ENCODE measurements around the gene CA5B.
"Not testable (repeated sequence)": the region's sequence is repeated elsewhere in the genome, so short reads cannot be mapped to it uniquely, and the experiment has no call there.

CA5B gene

DNA sequence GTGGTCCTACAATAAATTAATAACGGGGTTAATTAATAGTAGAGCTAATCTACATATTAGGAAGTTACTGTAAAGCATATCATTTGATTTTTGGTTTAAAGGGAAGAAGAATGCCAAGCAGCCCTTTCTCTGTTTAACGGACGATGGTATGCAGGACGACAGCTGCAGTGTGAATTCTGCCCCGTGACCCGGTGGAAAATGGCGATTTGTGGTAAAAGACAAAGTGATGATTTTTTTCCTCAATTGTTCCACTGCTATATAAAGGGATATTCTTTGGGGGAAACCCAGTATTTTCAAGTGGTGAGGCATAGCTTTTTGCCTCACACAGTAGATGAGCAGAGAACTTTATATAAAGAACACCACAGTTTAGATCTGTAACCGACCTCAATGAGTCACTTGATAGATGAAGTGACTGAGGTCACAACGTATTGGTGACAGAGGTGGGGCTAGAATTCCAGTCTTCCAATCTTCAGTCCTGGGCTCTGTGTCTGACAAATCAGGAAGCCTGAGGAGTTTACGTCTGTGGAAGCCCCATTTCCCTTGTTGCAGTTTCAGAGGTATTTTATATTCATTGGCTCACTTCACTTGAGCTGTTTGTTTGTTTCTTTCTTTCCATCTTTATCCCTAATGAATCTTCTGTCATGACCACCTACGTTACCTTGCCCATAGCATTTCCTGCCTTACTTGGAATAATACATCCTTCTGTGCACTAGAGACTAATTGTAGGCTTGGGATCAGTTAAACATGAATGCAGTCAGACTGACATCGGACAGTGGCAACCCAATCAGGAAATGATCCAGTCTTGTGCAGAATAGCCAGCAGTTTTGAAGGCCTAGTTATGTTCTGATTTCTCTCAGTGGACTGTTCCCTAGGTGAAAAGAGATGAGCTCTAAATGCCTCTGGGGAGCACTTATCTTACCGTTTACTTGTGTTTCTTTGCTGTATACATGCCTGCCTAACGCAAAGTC lies 82.3 kb downstream of the CA5B start:
- TF ChIP-seq ZFX (IDR thresholded peaks at IDR 0.05) (no peak), CTCF (conservative IDR thresholded peaks at IDR 0.05) (no peak)

GRCh38 chrX:15822922-15823321 lies 84.9 kb downstream of the CA5B start:
- TF ChIP-seq ZFX (IDR thresholded peaks at IDR 0.05), result no peak
- no peak for TF ChIP-seq CTCF (conservative IDR thresholded peaks at IDR 0.05)
- H3K27ac ChIP-seq, result no peak overlapping the region

More for the DNA sequence above, 82.3 kb downstream of the CA5B start:
- no peak overlapping the region for H3K27ac ChIP-seq

- H3K27ac ChIP-seq, result no peak overlapping the region
- TF ChIP-seq CTCF (conservative IDR thresholded peaks at IDR 0.05), result no peak
- no peak for TF ChIP-seq ZFX (IDR thresholded peaks at IDR 0.05)
Measured at GRCh38 chrX:15825936-15826335, 87.9 kb downstream of the CA5B start.

DNA sequence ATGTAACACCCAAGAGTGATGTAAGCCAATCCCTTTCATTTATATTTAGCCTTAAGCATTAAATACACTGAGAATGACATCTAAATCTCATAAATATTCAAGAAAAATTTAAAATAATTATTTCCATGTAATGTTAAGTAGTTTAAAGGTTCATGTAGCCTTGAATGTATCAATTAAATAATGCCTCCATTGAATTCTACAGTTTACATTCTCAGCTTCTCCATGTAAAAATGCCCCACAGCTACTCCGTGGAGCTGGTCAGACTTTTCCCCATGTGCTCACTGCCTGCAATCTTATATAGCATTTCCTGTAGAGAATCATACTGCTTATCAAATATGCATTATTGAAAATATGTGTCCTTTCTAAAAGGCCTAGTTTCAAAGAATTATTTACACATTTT lies 91.1 kb downstream of the CA5B start:
- TF ChIP-seq CTCF (conservative IDR thresholded peaks at IDR 0.05) (no peak), ZFX (IDR thresholded peaks at IDR 0.05) (no peak)
- no peak overlapping the region for H3K27ac ChIP-seq

DNA sequence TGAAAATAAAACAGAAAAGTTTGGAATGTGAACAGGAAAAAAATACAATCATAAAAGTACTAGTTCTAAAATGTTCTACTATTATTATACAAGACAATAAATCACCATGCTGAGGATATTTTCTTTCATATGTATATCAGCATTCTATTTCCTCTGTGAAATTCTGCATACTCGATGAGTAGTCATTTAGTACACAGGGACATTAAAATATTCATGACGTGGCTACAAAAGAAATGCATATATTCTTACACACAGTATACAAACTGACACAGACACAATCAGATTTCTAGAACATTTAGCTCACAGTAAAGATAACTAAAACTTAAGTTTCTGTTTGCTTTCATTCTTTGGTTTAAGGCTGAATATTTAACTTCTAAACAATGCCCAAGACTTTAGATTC lies 93.3 kb downstream of the CA5B start:
- H3K27ac ChIP-seq, result not testable (repeated sequence)

- TF ChIP-seq ZFX (IDR thresholded peaks at IDR 0.05) (no peak), CTCF (conservative IDR thresholded peaks at IDR 0.05) (no peak)
- H3K27ac ChIP-seq, result no peak overlapping the region
Measured at GRCh38 chrX:15834053-15834452, 96.0 kb downstream of the CA5B start.

GRCh38 chrX:15834827-15835595 lies 96.9 kb downstream of the CA5B start:
- no peak for TF ChIP-seq ZFX (IDR thresholded peaks at IDR 0.05)
- no peak for TF ChIP-seq CTCF (conservative IDR thresholded peaks at IDR 0.05)
- no peak overlapping the region for H3K27ac ChIP-seq
